Muscle of back (tissue), 11 donors: ENCODE measurements around the gene GPS2. TPM values are rescaled to one million over a fixed set of nuclear protein-coding genes. Genes with fewer than 3 reads are reported as not detected.

Source experiments
- DNase-seq, 3 donors: peaks; one replicate each; pipeline versions ENCODE4 v3.0.0 to v3.0.0-alpha.2; 2013
- polyA plus RNA-seq, 10 donors: library from polyadenylated mRNA; unstranded; fragments of 120-200 nt; gene quantifications; one replicate each; pipeline ENCODE4 v1.2.1, GENCODE V29; 2013; ENCODE audit not compliant: insufficient read length in 10 of 10

GPS2 gene
- polyA plus RNA-seq, 10 donors: 49.3 to 70.2 (median 58.7) TPM

DNA sequence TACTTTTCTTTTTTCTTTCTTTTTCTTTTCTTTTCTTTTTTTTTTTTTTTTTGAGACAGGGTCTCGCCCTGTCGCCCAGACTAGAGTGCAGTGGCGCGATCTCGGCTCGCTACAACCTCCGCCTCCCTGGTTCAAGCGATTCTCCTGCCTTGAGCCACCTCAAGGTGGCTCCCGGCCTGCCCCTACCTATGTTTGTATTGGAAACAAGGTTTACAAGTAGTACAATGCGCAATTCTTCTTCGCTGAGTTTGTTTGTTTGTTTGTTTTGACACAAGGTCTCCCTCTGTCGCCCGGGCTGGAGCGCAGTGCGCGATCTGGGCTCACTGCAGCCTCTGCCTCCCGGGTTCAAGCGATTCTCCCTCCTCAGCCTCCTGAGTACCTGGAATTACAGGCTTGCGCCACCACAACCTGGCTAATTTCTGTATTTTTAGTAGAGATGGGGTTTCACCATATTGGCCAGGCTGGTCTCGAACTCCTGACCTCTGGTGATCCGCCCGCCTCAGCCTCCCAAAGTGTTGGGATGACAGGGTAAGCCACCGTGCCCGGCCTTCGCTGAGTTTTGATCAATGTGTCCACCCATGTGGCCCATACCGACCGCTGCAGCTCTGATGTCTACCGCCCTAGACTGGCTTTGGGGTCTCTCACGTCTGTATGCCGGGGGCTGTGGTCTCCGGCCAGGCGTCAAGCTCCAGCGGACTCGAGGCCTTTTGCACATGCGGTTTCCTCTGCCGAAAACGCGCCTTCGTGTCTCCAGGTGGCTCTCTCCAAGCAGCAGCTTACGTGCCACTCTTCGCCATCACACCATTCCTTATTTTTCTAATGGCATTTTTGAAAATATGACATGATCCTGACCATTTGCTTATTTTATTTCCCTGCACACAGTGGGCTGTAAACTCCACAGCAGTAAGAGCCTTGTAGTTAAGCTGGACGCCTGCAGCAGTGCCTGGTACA, 19.7 kb downstream of the GPS2 start:
- no peak for DNase-seq

DNA sequence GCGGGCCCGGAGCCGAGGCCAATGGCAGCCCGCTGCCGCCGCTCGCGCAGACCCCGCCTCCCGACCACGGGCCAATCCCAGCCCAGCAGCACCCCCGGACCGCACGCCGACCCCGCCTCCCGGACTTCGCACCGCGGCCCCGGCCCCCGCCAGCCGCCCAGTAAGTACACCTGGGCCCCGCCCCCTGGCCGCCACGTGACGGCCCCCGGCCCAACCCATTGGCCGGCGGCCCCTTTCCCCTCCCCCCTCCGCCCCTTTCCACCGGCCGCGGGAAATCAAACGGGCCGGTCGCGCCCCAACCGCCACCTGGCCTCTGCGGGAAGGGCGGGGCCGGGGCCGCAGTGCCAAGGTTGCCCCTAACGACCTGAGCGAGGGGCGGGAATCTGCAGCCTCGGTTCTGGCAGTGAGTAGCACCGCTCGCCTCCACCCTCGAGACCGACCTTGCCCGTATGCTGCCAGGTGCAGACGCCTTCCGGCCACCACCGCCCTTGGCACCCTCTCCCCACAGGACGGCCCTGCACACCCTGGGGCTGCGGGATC, 20.5 kb downstream of the GPS2 start, which contains the start of gene YBX2:
Gene YBX2 (minus strand): TSS at position 26 of the 540 bp plus-strand sequence. CDS start 139 bp downstream, outside the sequence.
- peak in 1 of 3 donors; percentile 57 for DNase-seq

- no peak for DNase-seq
These were observed 21.1 kb downstream of the GPS2 start for GRCh38 chr17:7293816-7294613.

DNA sequence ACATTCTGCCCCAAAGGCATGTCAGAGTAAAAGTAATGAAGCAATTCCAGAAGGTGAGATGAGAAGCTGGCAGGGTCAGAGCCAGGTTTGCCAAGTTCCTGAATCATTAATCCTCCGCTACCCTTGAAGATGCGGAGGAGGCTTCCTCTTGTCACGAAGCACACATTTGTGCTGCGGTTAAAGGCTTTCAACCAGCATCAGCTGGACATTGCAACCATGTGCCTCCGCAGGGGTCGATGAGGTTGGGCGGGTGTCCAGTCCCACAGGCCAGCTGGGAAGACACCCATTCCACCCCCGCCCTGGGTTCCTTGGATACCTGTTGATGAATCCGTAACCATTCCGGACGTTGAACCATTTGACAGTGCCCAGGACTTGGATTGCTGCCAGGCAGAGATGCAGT, 22.0 kb downstream of the GPS2 start:
- DNase-seq: no peak

DNA sequence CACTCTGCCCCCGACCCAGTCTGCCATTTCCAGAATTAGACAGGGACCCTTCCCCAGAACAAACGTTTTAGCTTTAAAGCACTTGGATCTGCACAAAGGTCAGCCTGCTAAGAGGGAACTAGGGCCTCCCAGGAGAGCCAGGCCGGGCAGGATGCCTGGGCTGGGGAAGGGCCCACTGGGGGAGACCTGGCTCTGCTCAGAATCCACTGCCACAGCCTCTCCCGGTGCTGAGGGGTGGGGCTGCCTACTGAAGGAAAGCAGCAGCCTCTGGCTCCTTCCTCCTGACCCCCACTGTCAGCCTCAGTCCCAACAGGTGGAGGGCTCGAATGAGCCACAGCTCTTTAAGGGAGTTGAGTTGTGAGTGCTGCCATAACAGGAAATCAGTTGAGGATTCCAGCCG, 22.4 kb downstream of the GPS2 start:
- DNase-seq: peak in 1 of 3 donors; percentile 24

DNA sequence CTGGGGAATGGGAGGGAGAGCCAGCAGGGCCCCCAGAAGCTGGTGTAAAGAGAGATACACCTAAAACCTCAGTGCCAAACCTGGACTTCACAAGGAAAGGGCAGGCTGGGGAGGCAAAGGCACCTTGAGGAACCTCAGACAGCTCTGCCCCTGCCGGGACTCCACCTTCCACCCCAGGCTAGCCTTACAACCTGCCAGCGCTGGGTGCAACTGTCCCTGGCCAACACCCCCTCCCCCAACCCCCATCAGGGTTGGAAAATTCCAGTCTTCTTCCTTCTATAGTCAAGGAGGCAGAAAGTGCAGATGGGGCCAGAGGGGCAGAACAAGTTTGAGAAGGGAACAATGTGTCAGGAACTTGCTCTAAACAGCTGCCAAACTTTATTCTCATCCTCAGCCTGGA, 23.0 kb downstream of the GPS2 start:
- DNase-seq: no peak

DNA sequence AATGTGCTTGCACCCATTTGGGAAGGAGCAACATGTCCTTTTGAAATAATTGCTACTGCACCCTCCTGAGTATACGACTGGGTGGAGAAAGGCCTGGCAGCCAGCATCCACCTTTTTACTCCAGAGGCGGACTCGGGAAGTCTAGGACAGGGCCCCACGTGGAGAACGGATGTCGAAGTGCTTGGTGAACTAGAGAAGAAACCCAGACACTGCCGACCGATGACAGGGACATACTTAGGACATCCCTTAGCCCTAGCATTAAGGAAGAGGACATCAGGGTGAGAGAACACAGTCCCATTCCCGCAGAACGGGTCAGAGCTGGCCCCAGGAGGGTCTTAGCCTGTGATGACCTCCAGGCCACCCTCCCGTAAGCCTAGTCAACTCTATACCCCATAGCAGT, 24.5 kb downstream of the GPS2 start:
- no peak for DNase-seq

DNA sequence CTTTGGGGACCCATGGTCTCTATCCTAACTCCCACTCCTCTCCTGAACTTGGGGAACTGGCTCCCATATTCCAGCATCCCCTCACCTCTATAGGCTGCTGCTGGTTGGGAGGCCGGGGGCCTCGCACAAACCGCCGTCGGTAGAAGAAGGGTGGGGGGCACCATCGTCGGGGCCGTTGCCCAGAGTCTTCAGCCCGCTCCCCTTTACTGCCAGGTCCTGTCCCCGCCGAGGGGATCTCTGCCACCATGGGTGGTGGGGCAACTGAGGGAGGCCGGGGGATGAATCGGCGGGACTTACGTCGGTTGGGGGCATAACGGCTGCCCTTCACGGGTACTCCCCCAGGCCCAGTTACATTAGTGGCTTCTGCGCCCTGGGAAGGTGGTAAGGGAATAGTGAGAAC, 25.0 kb downstream of the GPS2 start:
- no peak for DNase-seq

- DNase-seq: no peak
These were observed 25.7 kb downstream of the GPS2 start for GRCh38 chr17:7289256-7290032.

- DNase-seq: no peak
These were observed 29.5 kb downstream of the GPS2 start for GRCh38 chr17:7285679-7286078.

- no peak for DNase-seq
These were observed 30.2 kb downstream of the GPS2 start for GRCh38 chr17:7284911-7285310.

- no peak for DNase-seq
These were observed 31.5 kb downstream of the GPS2 start for GRCh38 chr17:7283471-7284216.

GRCh38 chr17:7282752-7283321, 32.3 kb downstream of the GPS2 start:
- no peak for DNase-seq

DNA sequence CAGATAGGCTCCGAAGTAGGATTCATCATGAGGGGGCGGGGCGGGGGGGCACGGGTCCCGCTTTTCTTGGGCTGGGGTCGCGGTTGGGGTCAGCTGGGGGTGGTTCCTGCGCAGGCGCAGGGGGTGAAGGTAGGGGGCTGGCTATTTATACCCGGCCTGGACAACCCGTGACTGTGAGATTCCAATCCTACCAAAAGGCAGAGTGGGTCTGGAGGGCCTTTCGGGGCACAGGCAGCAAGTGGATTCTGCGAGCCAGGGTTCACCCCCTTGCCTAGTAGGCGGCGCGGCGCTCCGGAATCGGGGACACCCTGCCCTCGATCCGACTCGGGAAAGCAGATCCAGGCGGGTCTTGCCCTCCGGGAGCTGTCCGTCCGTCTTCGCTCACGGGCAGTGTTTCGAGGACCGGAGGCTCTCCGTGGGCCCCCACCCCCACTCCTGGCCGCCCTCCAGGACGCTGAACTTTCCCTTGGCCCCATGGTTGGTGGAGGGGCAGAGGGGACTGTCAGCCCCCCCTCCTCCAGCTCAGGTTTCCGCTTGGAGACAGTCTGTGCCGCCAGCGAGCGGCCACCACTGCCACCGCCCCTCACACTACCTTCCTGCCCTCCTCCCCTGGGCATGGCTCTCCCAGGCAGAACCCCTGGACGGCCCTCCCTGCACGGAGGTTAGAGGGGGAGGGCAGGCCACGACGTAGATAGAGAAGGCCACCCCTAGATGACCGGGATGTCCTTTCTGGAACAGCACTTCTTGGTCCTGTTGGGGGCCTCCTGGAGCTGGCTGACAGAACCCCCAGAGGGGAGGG, 33.0 kb downstream of the GPS2 start:
- peak in 2 of 3 donors; percentile 40 to 53 for DNase-seq

DNA sequence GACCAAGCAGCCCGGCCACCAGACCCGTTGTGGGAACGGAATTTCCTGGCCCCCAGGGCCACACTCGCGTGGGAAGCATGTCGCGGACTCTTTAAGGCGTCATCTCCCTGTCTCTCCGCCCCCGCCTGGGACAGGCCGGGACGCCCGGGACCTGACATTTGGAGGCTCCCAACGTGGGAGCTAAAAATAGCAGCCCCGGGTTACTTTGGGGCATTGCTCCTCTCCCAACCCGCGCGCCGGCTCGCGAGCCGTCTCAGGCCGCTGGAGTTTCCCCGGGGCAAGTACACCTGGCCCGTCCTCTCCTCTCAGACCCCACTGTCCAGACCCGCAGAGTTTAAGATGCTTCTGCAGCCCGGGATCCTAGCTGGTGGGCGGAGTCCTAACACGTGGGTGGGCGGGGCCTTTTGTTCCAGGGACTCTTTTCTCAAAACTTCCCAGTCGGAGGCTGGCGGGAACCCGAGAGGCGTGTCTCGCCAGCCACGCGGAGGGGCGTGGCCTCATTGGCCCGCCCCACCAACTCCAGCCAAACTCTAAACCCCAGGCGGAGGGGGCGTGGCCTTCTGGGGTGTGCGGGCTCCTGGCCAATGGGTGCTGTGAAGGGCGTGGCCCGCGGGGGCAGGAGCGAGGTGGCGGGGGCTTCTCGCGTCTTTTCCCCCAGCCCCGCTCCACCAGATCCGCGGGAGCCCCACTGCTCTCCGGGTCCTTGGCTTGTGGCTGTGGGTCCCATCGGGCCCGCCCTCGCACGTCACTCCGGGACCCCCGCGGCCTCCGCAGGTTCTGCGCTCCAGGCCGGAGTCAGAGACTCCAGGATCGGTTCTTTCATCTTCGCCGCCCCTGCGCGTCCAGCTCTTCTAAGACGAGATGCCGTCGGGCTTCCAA, 33.8 kb downstream of the GPS2 start, which contains the start of gene SLC2A4:
Gene SLC2A4 (plus strand): TSS at position 645 of the 879 bp plus-strand sequence. CDS start 217 bp downstream, at position 862.
- peak; percentile 91 to 94 (median 92) for DNase-seq

- peak; percentile 74 to 93 (median 88) for DNase-seq
These were observed 34.6 kb downstream of the GPS2 start for GRCh38 chr17:7280519-7281073.

- DNase-seq: no peak
These were observed 35.7 kb downstream of the GPS2 start for GRCh38 chr17:7279448-7279847.

GRCh38 chr17:7266784-7267183, 48.4 kb downstream of the GPS2 start:
- no peak for DNase-seq
